NCI-H345 (cell line): Measurements from ENCODE around the gene SLC51A.
"Not testable (repeated sequence)": the region's sequence is repeated elsewhere in the genome, so short reads cannot be mapped to it uniquely, and the experiment has no call there.

ENCODE experiments used
- DNase-seq: peaks from one replicate; lab custom pipeline; 2025; lab: John Stamatoyannopoulos, UW

SLC51A gene

DNA sequence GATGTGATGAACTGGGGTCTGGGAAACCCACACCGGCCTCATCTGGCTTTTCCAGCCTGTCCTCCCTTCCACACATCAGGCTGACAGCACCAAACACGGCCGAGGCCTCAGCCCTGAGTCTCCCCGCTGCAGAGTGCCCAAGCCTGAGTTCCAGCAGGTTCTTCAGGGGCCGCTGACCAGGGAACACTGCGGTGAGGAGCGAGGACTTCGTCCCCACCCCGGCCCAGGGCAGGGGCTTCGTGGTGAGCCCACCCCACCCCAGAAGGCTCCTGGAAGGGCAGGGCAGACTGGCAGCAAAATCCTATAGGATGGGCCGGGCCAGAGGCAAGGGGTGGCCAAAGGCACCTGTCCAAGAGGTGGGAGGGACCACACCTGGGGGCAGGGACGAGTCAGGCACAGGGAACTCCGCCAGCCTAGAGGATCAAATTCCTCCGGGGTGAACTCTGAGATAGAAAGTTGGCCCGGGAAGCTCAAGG, at the start of gene SLC51A:
Gene SLC51A (plus strand): TSS at position 446 of the 476 bp plus-strand sequence. CDS start 179 bp downstream, outside the sequence.
- DNase-seq = no peak

DNA sequence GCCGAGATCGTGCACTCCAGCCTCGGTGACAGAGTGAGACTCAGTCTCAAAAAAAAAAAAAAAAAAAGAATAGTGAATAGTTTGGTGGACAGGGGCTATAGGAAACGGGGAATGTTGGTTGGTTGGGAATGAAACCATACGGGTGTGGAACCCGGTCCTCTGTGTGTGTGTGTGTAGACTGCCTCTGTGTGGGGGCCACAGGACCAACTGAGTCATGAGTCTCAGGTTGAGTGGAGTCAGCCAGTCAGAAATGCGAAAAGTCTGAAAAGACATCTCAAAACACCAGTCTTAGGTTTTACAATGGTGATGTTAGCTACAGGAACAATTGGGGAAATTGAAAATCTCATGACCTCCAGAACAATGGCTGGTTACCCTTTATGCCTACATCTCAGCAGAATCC, 49.6 kb upstream of the SLC51A start:
- DNase-seq = no peak

DNA sequence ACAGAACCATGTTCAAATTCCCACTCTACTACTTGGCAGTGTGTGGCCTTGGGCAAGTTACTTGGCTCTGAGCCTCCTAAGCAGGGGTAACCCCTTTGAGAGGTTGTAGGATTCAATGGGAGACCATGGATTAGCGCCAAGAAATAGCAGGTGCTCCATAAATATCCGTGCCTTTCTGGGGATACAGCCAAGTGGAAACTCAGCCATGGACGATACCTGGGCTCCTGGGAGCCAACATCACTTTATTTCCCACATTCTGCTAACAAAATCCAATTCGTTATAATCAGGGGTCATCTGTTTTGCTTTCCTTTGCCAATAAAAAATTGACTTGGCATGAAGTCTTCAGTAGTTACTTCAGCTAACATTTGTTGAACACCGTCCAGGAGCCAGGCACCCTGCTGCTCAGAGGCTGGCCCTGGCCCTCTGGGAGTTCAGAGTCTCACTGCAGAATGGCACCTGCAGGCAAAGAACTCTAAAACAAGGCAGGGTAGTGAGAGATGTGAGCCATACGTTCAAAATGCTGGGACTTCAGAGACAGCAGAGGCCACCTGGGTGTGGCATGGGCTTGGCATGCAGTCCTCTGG, 47.4 kb upstream of the SLC51A start:
- peak; percentile 97 for DNase-seq

DNA sequence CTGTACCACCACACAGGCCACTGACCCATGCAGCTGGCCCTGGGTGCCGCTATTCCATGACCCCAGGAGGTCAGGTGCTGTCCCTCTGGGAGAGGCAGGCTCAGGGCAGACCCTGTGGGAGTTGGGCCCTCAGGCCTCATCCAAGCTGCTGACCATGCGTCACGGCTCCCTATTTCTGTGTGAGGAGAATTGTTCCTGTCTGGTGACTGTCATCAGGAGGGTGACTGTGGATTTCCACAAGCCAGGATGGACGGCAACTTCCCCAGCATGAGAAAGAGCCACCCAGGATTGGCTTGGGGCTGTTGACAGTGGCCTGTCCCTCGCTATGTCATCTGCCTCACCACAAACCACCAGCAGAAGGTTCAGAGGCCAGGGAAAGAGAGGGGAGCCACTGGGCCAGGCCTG, 46.5 kb upstream of the SLC51A start:
- no peak for DNase-seq

DNA sequence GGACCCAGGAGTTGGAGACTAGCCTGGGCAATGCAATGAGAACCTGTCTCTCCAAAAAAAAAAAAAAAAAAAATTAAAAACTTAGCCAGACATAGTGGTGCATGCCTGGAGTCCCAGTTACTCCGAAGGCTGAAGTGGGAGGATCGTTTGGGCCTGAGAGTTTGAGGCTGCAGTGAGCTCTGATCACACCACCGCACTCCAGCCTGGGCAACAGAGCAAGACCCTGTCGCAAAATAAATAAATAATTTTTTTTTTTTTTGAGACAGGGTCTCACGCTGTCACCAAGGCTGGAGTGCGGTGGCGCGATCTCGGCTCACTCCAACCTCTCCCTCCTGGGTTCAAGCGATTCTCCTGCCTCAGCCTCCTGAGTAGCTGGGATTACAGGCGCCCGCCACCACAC, 46.0 kb upstream of the SLC51A start:
- DNase-seq = not testable (repeated sequence)

DNA sequence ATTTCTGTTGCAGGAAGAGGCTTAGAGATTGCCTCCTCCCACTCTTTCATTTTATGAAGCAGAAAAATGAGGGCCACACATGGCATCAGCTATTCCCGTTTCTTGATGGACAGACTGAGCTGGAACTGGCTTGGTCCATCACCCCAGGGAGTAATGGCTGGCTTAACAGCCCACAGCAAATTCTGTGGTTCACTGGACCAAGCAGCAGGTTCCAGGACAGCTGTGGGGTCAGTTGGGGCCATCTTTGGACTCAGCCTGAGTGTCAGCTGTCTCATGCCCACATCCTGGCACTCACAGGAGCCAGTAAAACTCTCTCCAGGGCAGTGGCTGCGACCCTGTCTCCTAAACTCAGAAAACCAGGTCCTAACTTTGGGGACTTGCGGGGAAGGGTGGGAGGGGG, 41.7 kb upstream of the SLC51A start:
- DNase-seq = no peak

DNA sequence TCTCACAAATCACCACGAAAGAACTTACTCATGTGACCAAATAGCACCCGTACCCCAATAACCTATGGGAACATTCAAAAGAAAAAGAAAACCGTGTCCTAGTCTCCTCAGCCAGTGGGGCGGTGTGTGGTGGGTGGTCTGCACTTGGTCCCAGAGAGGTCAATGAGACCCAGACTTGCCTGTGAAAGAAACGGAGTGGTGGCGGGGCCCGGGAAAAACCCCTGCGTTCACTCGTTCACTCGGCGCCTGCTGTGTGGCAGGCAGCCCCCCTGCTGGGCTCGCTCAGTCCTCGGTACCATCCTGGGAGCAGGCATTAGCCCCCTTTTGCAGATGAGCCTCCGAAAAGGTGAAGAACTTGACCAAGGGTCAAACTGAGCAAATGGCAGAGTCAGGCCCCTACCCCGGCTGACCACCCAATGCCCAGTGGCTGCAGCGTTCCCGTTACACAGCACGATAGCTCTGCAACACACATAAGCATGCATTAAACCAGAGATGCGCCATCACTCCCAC, 41.2 kb upstream of the SLC51A start:
- DNase-seq = no peak

DNA sequence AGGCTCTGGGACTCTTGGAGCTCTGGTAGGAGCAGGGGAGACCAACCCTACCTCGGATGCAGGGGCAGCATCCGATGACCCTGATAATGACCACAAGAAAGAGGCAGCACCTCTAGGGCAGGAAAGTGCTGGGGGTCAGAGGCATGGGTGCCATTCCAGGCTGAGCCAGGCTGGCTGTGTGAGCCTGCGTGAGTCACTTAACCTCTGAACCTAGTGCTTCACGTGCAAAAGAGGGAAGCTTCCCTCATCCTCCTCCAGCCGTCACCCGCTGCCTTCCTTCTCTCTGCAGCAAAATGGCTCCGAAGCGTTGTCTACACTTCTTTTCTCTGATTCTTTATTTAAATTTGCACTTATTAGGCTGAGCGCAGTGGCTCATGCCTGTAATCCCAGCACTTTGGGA, 40.6 kb upstream of the SLC51A start:
- no peak for DNase-seq

DNA sequence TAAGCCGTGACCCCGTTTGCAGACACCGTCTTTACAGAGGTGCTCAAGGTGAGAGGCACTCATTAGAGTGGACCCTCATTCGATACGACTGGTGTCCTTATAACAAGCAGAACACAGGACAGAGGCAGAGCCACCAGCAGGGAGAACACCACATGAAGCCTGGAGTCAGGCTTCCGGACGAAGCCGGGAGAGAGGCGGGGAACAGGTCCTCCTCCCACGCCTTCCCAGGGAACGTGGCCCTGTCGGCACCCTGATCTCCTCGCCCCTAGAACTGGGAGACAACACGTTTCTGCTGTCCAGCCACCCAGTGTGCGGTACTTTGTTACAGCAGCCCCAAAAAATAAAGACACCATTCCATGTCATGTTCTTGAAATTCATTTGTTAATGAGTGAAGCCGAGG, 38.8 kb upstream of the SLC51A start:
- DNase-seq = no peak

DNA sequence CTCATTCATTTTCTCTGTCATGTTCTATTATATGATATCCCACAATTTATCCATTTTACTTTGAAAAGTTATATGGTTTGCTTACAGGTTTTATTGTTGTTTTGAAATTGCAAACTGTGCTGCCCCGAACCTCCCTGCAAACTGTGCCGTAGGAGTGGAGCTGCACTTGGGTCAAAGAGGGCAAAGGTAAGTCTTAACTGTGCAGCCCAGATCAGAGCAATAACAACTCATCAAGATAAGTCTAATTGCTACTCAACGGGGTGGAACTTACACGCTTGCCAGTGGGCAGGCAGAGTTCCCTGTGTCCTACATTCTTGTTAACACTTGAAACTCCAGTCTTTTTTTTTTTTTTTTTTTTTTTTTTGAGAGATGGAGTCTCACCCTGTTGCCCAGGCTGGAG, 38.4 kb upstream of the SLC51A start:
- DNase-seq = no peak

DNA sequence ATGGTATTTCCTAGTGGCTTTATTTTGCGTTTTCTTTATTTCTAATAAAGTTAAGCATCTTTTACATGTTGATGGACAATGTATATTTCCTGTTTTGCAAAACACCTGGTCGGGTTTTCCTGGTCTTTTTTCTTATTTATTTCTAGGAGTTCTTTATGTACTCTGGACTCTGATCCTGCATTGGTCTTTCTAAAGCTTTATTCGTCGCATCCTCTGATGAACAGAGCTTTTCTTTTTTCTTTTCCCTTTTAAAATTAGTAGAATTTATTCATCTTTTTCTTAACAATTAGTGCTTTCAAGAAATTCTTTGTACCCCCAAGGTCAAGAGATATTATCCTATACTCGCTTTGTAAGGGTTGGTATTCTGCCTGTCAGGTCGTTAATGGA, 37.3 kb upstream of the SLC51A start:
- no peak for DNase-seq

DNA sequence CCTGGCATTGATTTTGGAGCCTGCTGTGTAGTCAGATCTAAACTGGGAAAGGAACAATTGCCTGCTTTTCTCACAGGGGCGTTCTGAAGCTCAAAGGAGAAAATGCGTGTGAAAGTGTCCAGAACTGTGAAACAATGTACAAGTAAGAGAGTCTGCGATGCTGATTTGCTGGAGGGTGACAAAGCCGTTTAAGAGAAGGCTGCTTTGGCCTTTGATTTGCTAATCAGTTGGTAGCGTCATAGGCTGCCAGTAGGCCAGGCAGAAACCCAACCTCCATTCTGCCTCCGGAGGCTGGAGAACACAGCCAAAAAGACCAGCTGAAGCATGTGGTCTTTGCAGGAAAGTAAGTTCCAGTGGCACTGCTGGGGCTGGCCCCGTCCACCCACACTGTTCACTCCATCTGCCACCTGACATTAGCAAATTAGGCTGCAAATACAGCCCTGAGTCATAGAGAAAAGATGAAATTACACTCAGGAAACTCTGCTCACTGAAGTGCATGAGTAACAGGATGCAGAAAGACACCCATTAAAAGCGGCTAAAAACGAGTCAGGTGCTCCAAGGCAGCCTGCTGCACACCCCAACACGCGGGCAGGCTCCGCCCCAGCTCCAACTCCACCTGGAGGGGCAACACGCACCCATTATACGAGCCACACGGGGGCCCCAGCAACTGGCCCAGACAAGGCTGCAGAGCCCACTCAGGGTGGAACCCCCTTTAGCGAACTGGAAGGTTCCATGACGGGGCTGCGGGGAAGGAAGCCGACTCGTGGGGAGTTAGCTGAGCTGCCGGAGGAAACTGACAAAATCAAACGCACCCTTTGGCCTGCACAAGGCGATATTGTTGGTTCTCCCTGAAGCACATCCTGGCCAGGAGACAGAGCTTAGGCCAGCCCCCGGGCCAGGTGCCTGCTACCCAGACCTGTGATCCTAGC, 36.7 kb upstream of the SLC51A start:
- peak; percentile 26 for DNase-seq

DNA sequence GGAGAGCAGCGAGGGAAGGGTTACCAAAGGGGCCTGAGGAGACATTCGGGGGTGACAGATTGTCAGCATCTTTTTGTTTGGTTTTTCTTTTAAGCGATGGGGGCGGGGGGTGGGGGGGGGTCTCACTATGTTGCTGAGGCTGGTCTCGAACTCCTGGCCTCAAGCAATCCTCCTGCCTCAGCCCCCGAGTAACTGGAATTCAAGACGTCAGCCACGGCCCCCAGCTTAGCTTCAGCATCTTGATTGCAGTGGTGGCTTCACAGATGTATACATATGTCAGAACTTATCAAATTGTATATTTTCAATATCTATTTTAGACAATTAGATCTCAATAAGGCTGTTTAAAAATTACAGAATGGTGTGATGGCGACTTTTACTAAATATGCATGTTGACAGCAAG, 36.0 kb upstream of the SLC51A start:
- DNase-seq = no peak

DNA sequence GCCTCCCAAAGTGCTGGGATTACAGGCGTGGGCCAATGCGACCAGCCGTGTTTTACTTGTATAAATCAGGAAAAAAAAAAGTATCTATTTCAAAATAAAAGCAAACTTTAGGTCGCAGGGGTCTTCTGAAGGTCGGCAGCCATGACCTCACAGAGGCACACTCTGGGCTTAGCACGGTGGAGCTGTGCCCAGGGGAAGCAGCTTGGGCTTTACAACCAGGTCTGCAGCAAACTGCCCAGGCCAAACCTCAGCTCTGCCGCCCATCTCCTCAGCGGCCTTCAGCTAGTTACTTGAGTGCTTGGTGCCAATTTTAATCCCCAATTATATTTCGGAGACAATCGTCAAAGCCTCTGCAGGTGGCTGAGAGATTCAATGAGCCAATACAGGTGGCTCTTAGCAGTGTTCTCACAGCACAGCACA, 35.2 kb upstream of the SLC51A start:
- DNase-seq = peak; percentile 48

DNA sequence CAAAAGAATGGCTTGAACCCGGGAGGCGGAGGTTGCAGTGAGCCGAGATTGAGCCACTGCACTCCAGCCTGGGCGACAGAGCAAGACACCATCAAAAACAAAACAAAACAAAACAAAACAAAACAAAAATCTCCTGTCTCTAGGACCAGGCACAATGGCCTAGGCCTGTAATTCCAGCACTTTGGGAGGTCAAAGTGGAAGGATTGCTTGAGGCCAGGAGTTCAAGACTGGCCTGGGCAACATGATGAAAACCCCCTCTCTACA, 32.2 kb upstream of the SLC51A start:
- DNase-seq = not testable (repeated sequence)

DNA sequence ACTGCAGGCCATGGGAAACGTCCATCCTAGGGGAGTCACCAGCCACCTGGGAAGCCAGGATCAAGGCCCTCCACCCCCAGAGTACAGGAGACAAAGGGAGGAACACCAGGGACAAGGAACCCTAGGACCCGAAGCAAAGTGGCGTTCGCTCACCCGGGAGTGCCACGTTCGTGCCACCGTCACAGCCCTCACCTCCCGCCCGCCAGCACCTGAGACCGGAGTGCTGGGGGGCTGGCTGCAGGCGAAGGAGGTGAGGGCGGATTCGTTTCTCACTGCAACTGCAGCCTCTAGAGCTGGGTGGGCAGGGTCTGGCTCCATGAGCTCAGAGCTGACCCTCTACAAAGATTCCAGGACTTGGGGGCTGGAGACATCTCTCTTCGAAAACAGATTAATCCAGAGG, 31.5 kb upstream of the SLC51A start:
- DNase-seq = no peak

DNA sequence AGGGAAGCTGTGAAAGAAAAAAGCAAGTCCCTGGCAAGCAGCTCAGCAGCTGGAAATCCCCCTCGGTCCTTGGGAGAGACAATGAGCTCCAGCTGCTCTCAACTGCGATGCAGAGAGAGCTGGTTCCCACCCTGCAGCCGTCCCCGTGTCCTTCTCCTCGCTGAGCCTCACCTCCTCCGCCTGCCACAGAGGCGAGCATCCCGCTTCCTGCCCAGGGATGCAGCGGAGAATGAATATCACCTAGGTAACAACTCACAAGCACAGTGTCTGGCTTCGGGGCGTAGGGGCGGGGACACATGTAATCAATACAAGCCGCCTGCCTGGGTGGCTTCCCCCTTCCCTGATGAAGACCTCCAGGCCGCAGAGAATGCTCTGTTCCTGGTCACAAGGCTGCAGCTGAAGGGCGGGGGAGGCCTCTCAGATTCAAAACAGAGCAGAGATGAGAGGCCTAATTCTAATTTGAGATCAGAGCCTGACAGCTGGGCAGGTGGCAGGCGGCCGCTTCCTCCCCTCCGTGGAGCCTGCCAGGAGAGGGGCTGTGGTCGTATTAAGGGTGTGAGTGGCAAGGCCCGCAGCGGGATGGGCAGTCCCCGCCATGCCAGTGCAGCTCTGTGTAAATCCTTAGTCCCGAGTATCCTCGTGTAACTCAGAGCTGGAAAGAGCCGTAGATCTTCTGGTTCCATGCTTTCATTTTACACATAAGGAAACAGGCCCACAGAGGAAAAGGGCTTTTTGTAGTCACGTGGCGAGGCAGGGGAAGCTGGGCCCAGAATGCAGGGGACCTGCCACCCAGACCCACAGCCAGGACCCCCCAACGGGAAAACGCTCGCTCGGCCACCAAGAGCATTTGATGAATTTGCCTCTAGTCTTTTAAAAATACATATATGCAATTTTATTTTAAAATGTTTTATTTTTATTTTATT, 29.4 kb upstream of the SLC51A start:
- DNase-seq = peak; percentile 81

DNA sequence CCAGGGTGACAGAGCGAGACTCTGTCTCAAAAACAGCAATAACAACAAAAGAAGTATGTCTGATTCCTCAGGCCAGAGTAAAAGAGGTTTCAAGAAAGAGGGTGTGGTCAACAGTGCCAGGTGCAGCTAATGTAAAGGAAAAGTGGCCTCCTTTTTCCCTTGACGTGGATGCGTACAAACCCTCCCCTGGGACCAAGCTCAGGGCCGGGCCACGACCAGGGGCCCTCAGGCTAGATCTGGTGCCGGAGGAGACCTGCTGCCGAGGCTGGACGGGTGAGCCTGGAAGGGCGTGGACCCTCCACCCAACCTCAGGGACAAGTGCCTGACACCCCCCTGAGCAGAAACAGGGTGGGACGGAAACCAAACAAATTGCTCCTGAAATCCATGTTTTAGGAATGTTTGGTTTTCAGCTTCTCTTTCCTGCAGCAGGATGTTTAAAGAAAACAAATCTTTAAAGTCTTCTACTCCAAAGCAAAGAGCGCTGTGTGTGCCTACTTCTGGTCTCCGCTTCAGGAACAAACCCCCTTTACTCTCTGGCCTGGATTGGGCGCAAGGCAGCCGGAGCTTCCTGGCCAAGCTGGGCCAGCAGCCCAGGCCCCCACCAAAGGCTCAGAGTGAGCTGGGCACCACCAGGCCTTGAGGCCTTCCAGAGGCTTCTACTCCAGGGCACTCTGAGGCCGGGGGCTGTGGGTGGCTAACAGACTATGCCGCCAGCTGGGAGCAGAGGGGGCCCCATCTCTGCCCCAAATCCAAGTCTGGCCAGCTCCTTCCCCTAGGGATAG, 26.6 kb upstream of the SLC51A start:
- DNase-seq = no peak

DNA sequence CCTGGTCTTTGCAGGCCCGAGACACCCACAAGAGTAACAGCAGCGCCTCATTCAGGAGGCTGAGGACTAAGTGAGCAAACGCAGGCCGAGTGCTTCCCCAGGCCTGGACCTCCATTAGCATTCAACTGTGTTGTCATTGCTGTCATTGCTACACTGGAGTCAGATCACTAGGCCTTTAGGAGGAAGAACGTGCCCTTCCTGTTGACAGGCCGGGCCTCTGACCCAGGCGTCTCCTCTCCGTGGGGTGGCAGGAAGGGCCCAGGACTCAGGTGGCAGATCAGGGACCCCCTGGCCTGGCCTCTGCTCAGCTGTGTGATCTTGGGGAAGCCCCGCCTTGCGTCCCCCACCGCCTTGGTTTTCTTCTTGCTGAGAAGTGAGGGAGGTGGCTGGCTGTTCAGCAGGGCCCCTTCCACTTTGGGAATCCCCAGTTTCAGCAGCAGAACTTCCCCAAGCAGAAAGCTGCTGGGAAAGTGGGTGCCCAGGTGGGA, 24.3 kb upstream of the SLC51A start:
- no peak for DNase-seq

DNA sequence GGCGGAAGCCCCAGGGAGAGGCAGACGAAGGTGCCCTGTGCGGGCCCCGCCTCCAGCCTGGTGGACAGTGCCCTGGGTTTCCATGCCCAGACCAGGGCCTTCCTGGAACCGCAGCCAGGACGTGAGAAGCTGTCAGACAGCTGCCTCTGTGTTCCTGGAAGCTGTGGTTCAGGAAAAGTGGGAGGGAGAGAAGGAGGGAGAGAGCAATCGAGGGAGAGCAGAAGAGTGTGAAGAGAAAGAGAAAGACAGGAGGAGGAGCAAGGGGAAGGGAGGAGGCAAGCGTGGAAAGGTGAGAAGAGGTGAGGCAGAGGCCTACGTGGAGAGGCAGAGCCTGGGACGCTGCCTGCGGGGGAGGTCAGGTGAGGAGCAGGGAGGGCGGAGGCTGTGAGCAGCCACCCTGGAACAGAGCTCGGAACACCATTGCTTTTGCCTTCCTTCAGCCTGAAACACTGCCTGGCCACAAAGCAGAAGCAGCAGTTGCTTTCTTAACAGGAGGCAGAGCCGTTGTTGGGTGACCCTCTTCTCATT, 23.7 kb upstream of the SLC51A start:
- no peak for DNase-seq

DNA sequence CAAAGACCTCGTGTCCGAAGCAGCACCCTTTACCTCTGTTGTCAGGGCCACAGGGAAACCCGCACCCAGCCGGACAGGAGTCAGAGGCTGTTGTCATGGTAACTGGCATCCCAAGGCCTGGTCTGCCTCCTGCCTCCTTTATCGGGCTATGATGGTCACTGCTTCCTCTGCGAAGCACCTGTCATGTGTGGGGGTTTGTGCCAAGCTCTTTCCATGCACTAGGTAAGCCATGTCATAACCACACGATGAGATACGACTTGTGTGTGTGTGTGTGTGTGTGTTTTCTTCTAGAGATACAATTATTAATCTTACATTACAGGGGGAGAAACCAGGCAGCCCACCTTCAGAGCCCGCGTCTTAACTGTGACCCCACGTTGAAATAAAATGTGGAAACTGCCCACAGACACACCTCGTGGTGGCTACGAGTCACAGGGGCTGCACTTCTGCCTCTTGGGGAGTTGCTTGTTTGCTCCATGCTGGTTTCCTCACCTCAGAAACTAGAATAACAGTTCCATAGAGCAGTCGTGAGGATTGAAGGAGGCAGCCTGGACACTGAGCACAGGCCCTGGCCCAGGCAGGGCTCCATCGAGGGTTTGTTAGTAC, 23.1 kb upstream of the SLC51A start:
- DNase-seq = no peak
